ENCODE measurements around the gene ACRV1. TPM values are rescaled to one million over a fixed set of nuclear protein-coding genes. Genes with fewer than 3 reads are reported as not detected.
"Not testable (repeated sequence)": the region's sequence is repeated elsewhere in the genome, so short reads cannot be mapped to it uniquely, and the experiment has no call there.

ACRV1 gene, protein sequence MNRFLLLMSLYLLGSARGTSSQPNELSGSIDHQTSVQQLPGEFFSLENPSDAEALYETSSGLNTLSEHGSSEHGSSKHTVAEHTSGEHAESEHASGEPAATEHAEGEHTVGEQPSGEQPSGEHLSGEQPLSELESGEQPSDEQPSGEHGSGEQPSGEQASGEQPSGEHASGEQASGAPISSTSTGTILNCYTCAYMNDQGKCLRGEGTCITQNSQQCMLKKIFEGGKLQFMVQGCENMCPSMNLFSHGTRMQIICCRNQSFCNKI
- polyA plus RNA-seq = not detected

DNA sequence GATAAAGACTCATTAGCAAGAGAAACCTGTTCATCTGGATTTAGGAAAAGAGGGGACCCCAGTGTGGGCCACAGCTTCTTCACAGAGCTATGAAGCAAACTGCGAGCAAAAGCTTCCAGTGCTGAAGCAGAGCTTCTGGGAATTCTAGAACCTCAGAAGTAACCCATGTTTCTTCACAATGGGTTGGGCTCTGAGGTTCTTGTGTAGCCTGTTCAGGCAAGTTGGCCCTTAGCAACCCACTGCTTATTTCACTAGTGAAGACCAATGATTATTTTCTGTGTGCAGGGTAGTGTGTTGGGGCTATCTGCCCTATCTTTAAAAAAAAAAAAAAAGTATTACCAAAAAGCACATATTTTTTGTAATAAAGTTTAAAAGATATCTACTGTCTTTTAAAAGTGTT is at the start of gene ACRV1:
ACRV1 (minus strand) TSS at position 101 of the 400 bp plus-strand sequence; CDS start at position 34, 67 bp downstream.
- no peaks in the 10 kb centered on the region for H3K36me3 ChIP-seq (ENCODE audit: control insufficient read depth in 2 of 2, insufficient read depth in 2 of 2, low read length in 1 of 2)
- no peak within 1 kb of the TSS for H3K4me3 ChIP-seq (ENCODE audit: low read depth in 1 of 2, low read length in 2 of 2)
- H3K4me1 ChIP-seq (ENCODE audit: control insufficient read depth in 2 of 2, insufficient read depth in 2 of 2, low read length in 1 of 2) = no peaks in the 10 kb centered on the region
- no peaks in the 10 kb centered on the region for H3K9me3 ChIP-seq (ENCODE audit: control insufficient read depth in 2 of 2, insufficient read depth in 1 of 2, low read depth in 1 of 2, low read length in 1 of 2)
- 88 to 90% methylated on average over 1 of the region's 1 CpG for WGBS, 2 donors
- no peaks in the 10 kb centered on the region for H3K27me3 ChIP-seq (ENCODE audit: control insufficient read depth in 1 of 2, insufficient read depth in 2 of 2, low read length in 2 of 2)
- no peak within 1 kb of the TSS for H3K27ac ChIP-seq (ENCODE audit: low read depth in 2 of 2, low read length in 1 of 2)

DNA sequence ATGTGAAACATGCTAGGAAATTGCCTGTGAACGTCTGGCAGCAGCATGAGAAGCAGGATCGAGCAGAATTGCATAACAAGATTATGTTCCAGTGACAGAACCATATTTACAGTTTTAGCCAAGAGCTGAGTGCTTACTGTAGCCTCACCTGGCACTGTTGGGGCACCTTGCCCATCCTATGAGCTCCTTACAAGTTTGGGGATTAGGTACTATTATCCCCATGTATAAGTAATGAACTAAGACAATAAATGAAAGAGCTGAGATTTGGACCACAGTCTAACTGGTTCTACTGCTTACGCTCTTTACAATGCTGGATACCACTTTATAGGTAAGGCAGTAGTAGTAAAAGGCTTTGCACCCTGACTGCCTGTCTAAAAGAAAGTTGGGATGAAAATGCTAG is 48.3 kb upstream of the ACRV1 start:
- no peak overlapping the region for H3K27ac ChIP-seq (ENCODE audit: low read depth in 2 of 2, low read length in 1 of 2)
- H3K4me3 ChIP-seq (ENCODE audit: low read depth in 1 of 2, low read length in 2 of 2) = no peak overlapping the region
- H3K27me3 ChIP-seq (ENCODE audit: control insufficient read depth in 1 of 2, insufficient read depth in 2 of 2, low read length in 2 of 2) = peaks cover 0 to 3% of the 10 kb centered on the region in 2 donors
- WGBS, 2 donors = 42 to 54% methylated on average over 3 of the region's 3 CpGs
- H3K9me3 ChIP-seq (ENCODE audit: control insufficient read depth in 2 of 2, insufficient read depth in 1 of 2, low read depth in 1 of 2, low read length in 1 of 2) = no peaks in the 10 kb centered on the region
- no peaks in the 10 kb centered on the region for H3K36me3 ChIP-seq (ENCODE audit: control insufficient read depth in 2 of 2, insufficient read depth in 2 of 2, low read length in 1 of 2)
- no peaks in the 10 kb centered on the region for H3K4me1 ChIP-seq (ENCODE audit: control insufficient read depth in 2 of 2, insufficient read depth in 2 of 2, low read length in 1 of 2)

DNA sequence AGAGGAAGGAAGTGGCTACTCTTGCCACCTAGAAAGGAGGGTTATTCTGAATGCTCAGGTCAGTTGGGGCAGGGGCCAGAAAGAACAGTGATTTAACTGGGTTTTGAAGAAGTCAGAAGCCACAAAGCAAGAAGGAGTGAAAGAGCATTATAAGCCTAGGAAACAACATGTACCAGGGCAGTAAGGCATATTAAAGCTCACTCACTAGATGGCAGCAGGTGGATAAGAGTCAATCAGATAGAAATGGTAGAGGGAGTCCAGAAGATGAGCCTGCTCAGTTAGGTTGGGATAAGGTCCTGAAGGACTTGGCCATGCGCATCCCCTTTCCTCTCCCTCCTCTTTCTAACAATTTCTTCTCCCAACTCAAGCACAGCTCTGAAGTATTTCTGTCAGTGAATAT is 43.5 kb upstream of the ACRV1 start:
- no peak overlapping the region for H3K4me3 ChIP-seq (ENCODE audit: low read depth in 1 of 2, low read length in 2 of 2)
- H3K27me3 ChIP-seq (ENCODE audit: control insufficient read depth in 1 of 2, insufficient read depth in 2 of 2, low read length in 2 of 2) = peaks cover 0 to 3% of the 10 kb centered on the region in 2 donors
- no peaks in the 10 kb centered on the region for H3K36me3 ChIP-seq (ENCODE audit: control insufficient read depth in 2 of 2, insufficient read depth in 2 of 2, low read length in 1 of 2)
- H3K4me1 ChIP-seq (ENCODE audit: control insufficient read depth in 2 of 2, insufficient read depth in 2 of 2, low read length in 1 of 2) = no peaks in the 10 kb centered on the region
- WGBS, 2 donors = 74 to 100% methylated on average over 1 of the region's 1 CpG
- no peak overlapping the region for H3K27ac ChIP-seq (ENCODE audit: low read depth in 2 of 2, low read length in 1 of 2)
- H3K9me3 ChIP-seq (ENCODE audit: control insufficient read depth in 2 of 2, insufficient read depth in 1 of 2, low read depth in 1 of 2, low read length in 1 of 2) = no peaks in the 10 kb centered on the region

DNA sequence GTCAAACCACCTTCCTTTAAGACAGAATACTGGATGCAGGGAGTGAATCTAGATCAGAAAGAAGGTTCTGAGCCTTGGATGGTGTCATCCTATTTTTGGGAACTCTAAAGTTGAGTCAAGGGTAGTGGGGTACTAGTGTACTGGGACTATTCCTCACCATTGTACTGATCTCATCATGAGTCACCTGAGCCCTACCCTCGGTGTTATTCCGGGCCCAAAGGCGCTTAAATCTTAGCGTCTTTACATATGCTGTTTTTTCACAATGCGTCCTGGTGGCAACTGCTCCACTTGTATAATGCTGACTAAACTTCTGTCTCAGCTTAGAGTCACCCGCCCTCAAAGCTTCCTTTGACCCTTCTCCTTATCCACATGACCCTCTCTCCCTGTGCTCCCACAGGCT is 40.1 kb upstream of the ACRV1 start:
- no peak overlapping the region for H3K4me3 ChIP-seq (ENCODE audit: low read depth in 1 of 2, low read length in 2 of 2)
- 72 to 79% methylated on average over 6 of the region's 6 CpGs for WGBS, 2 donors
- no peaks in the 10 kb centered on the region for H3K36me3 ChIP-seq (ENCODE audit: control insufficient read depth in 2 of 2, insufficient read depth in 2 of 2, low read length in 1 of 2)
- no peak overlapping the region for H3K27ac ChIP-seq (ENCODE audit: low read depth in 2 of 2, low read length in 1 of 2)
- H3K4me1 ChIP-seq (ENCODE audit: control insufficient read depth in 2 of 2, insufficient read depth in 2 of 2, low read length in 1 of 2) = no peaks in the 10 kb centered on the region
- peaks cover 0 to 3% of the 10 kb centered on the region in 2 donors for H3K27me3 ChIP-seq (ENCODE audit: control insufficient read depth in 1 of 2, insufficient read depth in 2 of 2, low read length in 2 of 2)
- H3K9me3 ChIP-seq (ENCODE audit: control insufficient read depth in 2 of 2, insufficient read depth in 1 of 2, low read depth in 1 of 2, low read length in 1 of 2) = no peaks in the 10 kb centered on the region

DNA sequence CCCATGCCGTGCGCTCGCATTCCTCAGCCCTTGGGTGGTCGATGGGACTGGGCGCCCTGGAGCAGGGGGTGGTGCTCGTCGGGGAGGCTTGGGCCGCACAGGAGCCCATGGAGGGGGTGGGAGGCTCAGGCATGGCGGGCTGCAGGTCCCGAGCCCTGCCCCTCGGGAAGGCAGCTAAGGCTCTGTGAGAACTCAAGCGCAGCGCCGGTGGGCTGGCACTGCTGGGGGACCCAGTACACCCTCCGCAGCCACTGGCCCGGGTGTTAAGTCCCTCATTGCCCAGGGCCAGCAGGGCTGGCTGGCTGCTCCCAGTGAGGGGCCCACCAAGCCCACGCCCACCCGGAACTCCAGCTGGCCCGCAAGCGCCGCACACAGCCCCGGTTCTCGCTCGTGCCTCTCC is 24.0 kb upstream of the ACRV1 start:
- not testable (repeated sequence) for H3K27me3 ChIP-seq (ENCODE audit: control insufficient read depth in 1 of 2, insufficient read depth in 2 of 2, low read length in 2 of 2); H3K4me3 ChIP-seq (ENCODE audit: low read depth in 1 of 2, low read length in 2 of 2); H3K27ac ChIP-seq (ENCODE audit: low read depth in 2 of 2, low read length in 1 of 2); H3K9me3 ChIP-seq (ENCODE audit: control insufficient read depth in 2 of 2, insufficient read depth in 1 of 2, low read depth in 1 of 2, low read length in 1 of 2); H3K4me1 ChIP-seq (ENCODE audit: control insufficient read depth in 2 of 2, insufficient read depth in 2 of 2, low read length in 1 of 2); H3K36me3 ChIP-seq (ENCODE audit: control insufficient read depth in 2 of 2, insufficient read depth in 2 of 2, low read length in 1 of 2)
- WGBS, 2 donors = 92 to 93% methylated on average over 14 to 24 of the region's 24 CpGs

DNA sequence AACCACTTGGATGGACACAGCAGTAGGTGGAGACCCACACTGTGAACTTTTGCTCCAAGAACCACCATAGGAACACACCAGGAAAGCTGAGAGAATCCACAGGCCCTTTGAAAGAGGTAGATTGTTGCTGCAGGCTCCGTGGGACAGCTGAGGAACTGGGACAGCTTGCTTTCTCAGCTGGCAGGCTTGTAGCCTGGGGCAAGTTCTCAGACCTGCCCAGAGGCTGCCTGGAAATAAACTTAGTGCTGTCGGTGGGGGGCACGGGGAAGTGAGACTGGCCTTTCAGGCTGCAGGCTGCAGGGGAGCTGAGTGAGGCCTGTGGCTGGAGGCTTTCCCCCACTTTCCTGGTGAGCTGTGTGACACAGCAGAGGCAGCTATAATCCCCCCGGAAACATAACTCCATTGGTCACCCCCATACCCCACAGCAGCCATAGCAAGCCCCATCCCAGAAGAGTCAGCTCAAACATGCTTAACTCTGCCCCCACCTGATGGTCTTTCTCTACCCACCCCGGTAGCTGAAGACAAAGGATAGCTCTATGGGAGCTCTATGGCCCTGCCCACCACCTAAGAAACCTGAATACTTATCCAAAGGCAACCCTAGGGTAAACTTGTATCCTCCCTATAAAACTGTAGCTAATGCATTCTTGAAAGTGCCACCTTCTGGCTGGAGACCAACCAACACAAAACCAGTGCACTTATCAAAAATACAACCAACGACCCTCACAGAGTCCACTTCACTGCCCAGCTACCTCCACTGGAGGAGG is 21.4 kb upstream of the ACRV1 start:
- Histone ChIP-seq H3K4me1 (ENCODE audit: control insufficient read depth in 2 of 2, insufficient read depth in 2 of 2, low read length in 1 of 2) (no peaks in the 10 kb centered on the region), H3K36me3 (ENCODE audit: control insufficient read depth in 2 of 2, insufficient read depth in 2 of 2, low read length in 1 of 2) (no peaks in the 10 kb centered on the region), H3K27me3 (ENCODE audit: control insufficient read depth in 1 of 2, insufficient read depth in 2 of 2, low read length in 2 of 2) (no peaks in the 10 kb centered on the region), H3K9me3 (ENCODE audit: control insufficient read depth in 2 of 2, insufficient read depth in 1 of 2, low read depth in 1 of 2, low read length in 1 of 2) (peaks cover 0 to 3% of the 10 kb centered on the region in 2 donors), H3K4me3 (ENCODE audit: low read depth in 1 of 2, low read length in 2 of 2) (no peak overlapping the region), H3K27ac (ENCODE audit: low read depth in 2 of 2, low read length in 1 of 2) (no peak overlapping the region)
- 39 to 42% methylated on average over 6 of the region's 6 CpGs for WGBS, 2 donors

DNA sequence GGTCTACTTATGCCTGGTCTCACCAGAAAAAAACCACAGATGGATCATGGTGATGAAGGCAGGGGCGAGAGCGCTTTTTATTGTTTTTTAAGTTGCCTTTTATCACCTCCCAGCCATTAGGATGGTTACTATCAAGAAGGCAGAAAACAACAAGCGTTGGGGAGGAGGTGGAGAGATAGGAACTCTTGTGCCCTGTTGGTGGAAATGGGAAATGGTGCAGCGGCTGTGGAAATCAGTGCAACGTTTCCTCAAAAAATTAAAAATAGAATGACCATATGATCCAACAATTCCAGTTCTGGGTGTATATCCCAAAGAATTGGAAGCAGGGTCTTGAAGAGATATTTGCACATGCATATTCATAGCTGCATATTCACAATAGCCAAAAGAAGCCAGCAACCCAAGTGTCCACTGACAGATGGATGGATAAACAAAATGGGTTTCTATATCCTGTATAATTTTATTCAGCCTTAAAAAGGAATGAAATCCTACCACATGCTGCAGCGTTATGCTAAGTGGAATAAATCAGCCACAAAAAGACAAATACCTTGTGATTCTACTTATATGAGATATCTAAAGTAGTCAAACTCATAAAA is 20.5 kb upstream of the ACRV1 start:
- Histone ChIP-seq H3K4me1 (ENCODE audit: control insufficient read depth in 2 of 2, insufficient read depth in 2 of 2, low read length in 1 of 2) (no peaks in the 10 kb centered on the region), H3K27ac (ENCODE audit: low read depth in 2 of 2, low read length in 1 of 2) (no peak overlapping the region), H3K4me3 (ENCODE audit: low read depth in 1 of 2, low read length in 2 of 2) (no peak overlapping the region), H3K27me3 (ENCODE audit: control insufficient read depth in 1 of 2, insufficient read depth in 2 of 2, low read length in 2 of 2) (no peaks in the 10 kb centered on the region), H3K9me3 (ENCODE audit: control insufficient read depth in 2 of 2, insufficient read depth in 1 of 2, low read depth in 1 of 2, low read length in 1 of 2) (peaks cover 3% of the 10 kb centered on the region in 2 donors), H3K36me3 (ENCODE audit: control insufficient read depth in 2 of 2, insufficient read depth in 2 of 2, low read length in 1 of 2) (no peaks in the 10 kb centered on the region)
- WGBS, 2 donors = 78 to 81% methylated on average over 6 of the region's 6 CpGs

DNA sequence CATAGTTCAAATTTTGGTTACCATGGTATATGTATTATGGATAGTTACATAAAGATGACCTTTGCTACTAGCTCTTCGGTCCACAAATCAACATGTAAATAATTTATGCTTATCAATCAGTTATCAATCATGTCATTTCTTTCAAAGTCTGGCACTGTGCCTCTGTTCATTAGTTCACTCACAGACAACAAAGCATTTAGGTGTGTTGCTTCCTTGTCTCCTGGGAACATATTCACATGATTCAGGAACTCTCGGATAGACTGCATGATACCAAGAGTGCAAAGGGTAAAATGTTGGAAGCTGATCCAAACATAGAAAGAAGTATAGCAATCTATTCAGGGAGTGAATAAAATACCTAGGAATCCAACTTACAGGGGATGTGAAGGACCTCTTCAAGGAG is 14.3 kb upstream of the ACRV1 start:
- H3K27ac ChIP-seq (ENCODE audit: low read depth in 2 of 2, low read length in 1 of 2) = no peak overlapping the region
- H3K9me3 ChIP-seq (ENCODE audit: control insufficient read depth in 2 of 2, insufficient read depth in 1 of 2, low read depth in 1 of 2, low read length in 1 of 2) = peaks cover 3 to 6% of the 10 kb centered on the region in 2 donors
- H3K4me1 ChIP-seq (ENCODE audit: control insufficient read depth in 2 of 2, insufficient read depth in 2 of 2, low read length in 1 of 2) = no peaks in the 10 kb centered on the region
- WGBS, 2 donors = 60 to 71% methylated on average over 2 of the region's 2 CpGs
- no peak overlapping the region for H3K4me3 ChIP-seq (ENCODE audit: low read depth in 1 of 2, low read length in 2 of 2)
- H3K27me3 ChIP-seq (ENCODE audit: control insufficient read depth in 1 of 2, insufficient read depth in 2 of 2, low read length in 2 of 2) = no peaks in the 10 kb centered on the region
- H3K36me3 ChIP-seq (ENCODE audit: control insufficient read depth in 2 of 2, insufficient read depth in 2 of 2, low read length in 1 of 2) = no peaks in the 10 kb centered on the region

DNA sequence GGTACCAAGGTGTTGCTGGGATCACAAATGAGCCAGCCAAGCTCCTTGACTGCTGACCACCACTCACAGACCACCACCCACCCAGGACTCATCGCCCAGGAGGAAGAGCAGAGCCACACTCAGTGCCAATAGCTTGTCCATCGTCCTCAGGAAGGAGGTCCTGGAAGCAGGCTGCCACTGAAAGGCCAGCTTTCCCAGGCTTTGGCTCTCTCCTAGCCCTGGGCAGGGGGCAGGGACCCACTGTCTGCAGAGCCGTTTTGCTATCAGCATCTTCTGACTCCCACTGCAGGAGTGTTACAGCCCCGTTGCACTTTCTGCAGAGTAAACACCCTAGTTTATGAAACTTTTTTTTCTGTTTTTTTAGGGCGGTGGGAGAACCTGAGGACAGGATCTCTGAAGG is 12.2 kb upstream of the ACRV1 start:
- Histone ChIP-seq H3K9me3 (ENCODE audit: control insufficient read depth in 2 of 2, insufficient read depth in 1 of 2, low read depth in 1 of 2, low read length in 1 of 2) (peaks cover 3 to 6% of the 10 kb centered on the region in 2 donors), H3K27me3 (ENCODE audit: control insufficient read depth in 1 of 2, insufficient read depth in 2 of 2, low read length in 2 of 2) (no peaks in the 10 kb centered on the region), H3K4me1 (ENCODE audit: control insufficient read depth in 2 of 2, insufficient read depth in 2 of 2, low read length in 1 of 2) (no peaks in the 10 kb centered on the region), H3K4me3 (ENCODE audit: low read depth in 1 of 2, low read length in 2 of 2) (no peak overlapping the region), H3K36me3 (ENCODE audit: control insufficient read depth in 2 of 2, insufficient read depth in 2 of 2, low read length in 1 of 2) (no peaks in the 10 kb centered on the region), H3K27ac (ENCODE audit: low read depth in 2 of 2, low read length in 1 of 2) (no peak overlapping the region)
- 78 to 81% methylated on average over 5 of the region's 5 CpGs for WGBS, 2 donors
